CD4-positive, alpha-beta T cell treated with Interleukin-15 for 4 hours (primary cell): Measurements from ENCODE around the gene FUT2.
"Not testable (repeated sequence)": the region's sequence is repeated elsewhere in the genome, so short reads cannot be mapped to it uniquely, and the experiment has no call there.

Source experiments
- DNase-seq: peaks from one replicate; pipeline ENCODE4 v3.0.0-alpha.2; 2020; ENCODE audit warnings: low spot score

Gene FUT2

DNA sequence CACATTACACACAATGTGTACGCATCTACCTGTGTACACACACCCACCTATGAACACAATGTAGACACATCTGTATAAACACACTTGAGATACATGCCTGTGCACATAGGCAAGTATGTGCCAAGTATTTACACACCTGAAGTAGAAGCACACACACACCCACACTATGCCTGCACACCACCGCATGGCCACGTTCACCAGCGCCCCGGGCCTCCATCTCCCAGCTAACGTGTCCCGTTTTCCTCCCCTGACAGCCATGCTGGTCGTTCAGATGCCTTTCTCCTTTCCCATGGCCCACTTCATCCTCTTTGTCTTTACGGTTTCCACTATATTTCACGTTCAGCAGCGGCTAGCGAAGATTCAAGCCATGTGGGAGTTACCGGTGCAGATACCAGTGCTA, 6.9 kb downstream of the FUT2 start:
- no peak for DNase-seq

DNA sequence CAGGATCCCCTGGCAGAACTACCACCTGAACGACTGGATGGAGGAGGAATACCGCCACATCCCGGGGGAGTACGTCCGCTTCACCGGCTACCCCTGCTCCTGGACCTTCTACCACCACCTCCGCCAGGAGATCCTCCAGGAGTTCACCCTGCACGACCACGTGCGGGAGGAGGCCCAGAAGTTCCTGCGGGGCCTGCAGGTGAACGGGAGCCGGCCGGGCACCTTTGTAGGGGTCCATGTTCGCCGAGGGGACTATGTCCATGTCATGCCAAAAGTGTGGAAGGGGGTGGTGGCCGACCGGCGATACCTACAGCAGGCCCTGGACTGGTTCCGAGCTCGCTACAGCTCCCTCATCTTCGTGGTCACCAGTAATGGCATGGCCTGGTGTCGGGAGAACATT, 7.5 kb downstream of the FUT2 start:
- no peak for DNase-seq

GRCh38 chr19:48705431-48705830, 9.7 kb downstream of the FUT2 start:
- no peak for DNase-seq

- DNase-seq = no peak
Observed at GRCh38 chr19:48708471-48708870, 12.7 kb downstream of the FUT2 start.

DNA sequence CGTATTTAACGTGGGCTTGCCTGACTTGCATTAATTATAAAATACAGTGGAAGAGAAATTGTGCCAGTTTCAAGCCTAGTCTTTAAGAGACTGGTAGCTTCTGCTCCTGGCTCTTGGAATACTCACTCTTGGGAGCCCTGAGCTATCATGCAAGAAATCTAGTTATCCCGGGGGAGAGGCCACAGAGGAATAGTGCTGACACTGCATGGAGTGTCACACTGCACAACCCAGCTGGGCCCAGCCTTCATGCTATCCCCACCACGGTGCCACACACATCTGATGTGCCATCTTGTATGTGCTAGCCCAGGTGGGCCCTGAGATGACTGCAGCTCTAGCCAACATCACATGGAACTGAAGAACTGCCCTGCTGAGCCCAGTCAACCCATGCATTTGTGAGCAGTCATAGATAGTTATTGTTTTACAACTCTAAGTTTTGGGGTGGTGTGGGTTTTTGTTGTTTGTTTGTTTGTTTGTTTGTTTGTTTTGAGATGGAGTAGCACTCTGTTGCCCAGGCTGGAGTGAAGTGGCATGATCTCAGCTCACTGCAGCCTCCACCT, 15.4 kb downstream of the FUT2 start:
- DNase-seq = no peak

DNA sequence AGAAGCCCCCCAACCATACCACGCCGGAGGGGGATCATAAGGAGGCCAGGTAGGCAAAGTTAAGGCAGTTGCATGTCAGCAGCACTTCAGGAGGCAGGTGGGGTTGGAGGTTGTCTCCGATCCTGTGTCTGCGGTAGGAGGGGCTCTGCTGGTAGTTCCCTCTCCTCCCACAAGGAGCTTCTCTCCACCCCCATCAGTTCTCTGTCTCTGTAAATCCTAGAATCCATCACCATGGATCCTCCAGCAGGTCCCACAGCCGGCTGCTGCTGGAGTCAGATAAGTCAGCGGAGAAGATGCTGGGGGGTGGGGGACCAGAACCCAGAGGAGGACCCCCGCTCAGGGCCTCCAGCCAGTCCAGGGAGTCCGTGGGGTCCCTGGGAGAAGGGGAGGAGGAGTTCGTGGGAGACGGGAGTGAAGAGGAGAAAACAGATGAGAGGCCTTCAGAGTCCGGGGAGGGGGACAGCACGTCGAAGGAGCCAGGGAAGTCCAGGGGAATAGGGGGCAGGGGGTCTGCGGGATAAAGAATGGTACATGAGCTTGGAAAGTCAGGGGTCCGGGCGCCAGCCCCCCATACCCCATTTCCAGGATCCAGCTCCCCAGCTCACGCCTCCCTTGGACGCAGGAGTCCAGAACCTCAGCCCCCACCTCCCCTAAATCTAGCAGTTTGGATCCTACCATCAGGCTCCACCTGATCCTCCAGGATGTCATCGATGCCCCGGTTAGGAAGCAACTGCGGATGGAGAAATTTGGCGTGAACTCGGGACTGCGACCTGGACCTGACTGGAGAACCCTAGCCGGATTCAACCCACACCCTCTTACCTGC, 17.5 kb downstream of the FUT2 start:
- DNase-seq = no peak

DNA sequence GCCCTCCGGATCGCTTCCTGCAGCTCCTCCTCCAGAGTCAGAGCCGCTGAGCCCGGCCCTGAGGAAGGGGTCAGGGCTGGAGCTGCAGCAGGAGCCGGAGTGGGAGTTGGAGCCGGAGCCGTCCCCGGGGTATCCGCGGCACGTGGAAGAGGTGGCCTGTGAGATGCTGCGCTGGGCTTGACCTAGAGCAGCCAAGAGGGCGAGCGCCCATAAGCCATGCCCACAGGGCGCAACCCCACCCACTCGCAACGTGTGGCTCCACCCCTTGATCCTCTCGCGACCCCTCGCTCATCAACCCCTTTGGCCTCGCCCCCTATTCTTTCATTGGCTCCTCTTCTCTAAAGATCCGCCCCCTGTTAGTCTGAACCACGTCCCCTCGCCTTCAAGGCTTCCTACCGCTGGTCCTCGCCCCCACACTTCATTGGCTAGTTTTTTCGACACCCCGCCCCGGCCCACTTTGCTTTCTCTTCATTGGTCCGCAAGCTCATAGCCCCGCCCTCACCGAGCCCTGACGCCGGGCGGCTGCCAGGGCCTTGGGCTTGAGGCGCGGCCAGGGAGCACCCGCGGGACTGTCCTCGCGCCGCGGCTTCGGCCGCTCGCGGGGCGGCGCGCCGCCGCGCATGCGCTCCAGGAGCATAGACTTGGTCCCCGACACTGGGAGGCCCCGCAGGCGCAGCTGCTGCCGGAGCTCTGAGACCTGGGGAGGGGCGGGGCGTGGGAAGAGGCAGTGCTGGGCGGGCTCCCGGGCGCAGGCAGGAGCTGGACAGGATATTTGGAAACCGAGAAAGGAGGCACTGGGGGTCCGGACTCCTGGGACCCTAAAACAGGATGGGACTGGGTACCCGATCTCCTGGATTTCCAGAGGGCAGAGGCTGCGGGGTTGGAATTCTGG, 18.3 kb downstream of the FUT2 start:
- DNase-seq = peak; percentile 98

GRCh38 chr19:48714759-48715675, 19.2 kb downstream of the FUT2 start:
- no peak for DNase-seq

- no peak for DNase-seq
Observed at GRCh38 chr19:48715681-48716171, 20.0 kb downstream of the FUT2 start.

DNA sequence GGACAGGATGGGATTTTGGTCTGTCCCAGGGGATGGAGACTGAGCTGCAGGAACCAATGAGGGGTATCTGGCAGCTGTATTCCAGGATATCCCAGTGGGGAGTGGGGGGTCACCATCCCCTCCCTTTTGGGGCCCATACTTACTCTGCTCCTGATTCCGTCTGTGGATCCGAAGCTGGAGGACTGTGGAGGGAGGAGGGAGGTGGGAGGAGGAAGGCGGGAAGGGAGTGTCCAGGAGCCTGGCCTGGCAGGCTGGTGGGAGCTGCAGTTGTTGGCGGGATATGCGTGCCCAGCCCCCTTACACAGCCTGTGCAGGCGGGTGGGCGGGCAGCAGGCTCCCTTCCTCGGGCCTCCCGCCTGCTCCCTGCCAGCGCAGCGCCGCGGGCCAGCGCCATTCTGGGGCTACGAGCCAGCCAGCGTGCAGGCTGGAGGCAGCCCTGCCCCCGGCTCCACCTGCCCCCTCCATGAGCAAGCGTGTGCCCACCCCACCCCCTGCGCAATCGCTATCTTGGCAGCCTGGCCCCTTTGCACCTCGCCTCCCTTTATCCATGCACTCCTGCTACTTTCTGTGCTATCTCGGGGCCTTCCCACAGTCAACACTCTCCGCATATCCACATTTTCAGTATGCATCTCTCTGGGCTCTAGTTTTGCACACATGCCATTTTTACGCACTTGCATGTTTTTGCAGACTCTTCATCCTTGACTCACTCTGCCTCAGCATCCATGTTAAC, 21.0 kb downstream of the FUT2 start:
- no peak for DNase-seq

DNA sequence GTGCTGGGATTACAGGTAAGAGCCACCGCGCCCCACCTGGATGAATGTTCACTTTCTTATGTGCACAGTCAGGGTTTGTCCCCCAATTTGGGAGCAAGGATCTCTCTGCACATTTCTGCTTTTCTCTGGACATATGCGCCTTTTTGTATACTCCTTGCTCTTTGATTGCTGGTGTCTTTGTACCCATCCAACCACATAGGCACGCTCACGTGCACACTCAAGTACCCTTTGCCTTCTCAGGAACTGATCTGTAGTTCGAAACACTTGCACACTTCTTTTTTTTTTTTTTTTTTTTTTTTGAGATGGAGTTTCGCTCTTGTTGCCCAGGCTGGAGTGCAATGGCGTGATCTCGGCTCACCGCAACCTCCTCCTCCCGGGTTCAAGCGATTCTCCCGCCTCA, 22.3 kb downstream of the FUT2 start:
- DNase-seq = not testable (repeated sequence)

DNA sequence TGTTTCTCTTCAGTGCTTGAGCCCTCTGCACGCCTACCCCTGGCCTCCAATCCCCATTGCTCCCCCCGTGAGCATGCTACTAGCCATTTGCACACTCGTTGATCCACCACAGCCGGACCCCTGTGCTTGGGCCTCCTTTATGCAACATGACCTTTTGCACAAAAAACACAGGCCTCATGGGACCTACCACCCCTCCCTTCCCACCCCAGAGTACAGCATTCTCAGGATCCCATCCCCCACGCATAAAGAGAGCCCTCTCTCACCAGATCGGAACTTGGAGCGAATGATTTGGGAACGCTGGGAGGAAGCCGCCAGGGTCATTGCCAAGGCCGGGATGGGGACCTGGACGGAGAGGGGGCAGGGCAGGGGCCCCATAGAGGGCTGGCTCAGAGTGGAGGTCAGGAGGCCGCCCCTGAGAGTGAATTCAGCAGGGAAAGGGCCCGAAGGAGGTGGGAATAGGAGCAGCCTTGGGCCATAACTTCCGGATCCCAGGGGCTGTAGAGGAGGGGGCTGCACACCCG, 23.0 kb downstream of the FUT2 start:
- DNase-seq = no peak

- DNase-seq = no peak
Observed at GRCh38 chr19:48719263-48720171, 23.7 kb downstream of the FUT2 start, which contains the start of gene MAMSTR. TSS of gene MAMSTR (minus strand) at chr19:48719725. CDS start at chr19:48719031, 694 bp downstream.

DNA sequence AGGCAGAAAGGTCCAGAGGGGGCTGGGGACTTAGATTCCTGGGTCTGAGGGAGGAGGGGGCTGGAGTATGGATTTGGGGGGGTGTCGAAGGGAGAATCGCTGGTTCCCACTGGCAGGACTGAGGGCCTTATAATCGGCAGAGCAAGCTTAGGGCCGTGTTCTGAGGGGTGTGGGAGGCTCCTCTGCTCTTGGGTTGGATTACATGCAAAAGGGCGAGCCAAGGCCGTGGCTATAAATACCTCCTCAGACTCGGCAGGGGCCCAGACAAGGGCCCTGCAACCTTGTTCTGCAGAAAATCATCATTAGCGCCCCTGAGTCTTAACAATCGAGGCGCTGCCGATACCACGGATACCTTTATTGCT, 24.5 kb downstream of the FUT2 start:
- no peak for DNase-seq

GRCh38 chr19:48720613-48721296, 25.0 kb downstream of the FUT2 start:
- DNase-seq = peak; percentile 93

DNA sequence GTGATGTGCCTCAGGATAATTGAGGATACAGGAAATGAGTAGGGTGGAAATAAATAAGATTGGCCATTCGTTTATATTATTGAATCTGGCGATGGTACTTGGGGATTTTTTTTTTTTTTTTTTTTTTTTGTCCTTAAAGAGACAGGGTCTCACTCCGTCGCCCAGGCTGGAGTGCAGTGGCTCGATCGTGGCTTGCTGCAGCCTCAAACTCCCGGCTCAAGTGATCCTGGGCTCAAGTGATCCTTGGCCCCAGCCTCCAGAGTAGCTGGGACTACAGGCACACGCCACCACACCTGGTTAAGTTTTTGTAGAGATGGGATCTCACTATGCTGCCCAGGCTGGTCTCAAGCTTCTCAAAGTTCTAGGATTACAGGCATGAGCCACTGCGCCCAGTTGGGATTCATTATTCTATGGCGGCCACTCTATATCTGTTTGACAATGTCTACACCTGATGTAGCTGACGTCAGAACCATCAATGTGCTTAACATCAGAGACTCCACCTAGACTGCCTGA, 26.5 kb downstream of the FUT2 start:
- no peak for DNase-seq

DNA sequence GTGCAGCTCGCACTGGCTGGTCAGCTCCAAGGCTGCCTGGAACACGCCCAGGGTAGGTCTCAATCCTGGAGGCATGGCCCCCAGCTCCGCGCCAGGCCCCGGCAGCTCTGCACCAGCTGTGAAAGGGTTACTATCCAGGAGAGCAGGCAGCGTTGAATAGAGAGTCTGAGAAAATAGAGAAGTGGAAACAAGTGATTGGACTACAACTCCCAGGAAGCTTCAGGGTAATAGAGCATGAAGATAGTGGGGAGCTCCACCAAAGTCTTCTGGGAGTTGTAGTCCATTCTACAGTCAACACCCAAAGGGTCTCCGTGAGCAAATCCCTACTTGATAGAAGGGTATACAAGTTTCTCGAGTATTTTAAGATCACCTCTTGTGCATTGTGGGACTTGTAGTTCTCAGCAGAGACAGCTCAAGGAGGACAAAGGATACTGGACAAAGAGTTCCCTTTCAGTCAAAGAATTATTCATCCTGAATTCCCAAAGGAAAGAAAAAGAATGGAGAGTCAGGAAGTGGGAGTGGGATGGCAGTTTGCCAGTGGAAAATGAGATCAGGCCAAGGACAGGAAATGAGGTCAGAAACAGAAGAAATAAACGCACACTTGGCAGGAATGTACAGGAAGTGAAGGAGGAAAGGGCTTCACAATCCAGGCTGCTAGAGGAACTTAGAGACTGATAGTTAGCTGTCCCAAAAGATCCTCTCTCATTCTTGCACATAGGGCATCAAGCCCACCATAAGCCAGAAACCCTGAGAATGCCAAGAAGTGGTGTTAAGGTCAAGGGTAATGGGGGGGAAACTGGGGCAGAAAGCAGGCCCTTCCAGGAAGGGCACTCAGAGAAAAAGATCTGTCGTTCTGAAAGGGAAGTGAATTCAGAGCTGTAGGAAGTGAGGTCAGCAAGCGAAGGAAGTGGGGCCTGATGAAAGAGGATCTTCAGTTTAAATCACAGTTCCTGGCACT, 29.3 kb downstream of the FUT2 start:
- DNase-seq = peak; percentile 51
